HG03354 (cell line): ENCODE measurements around the gene BCL11B.

Experiments used
- ATAC-seq: cut with Tn5 transposase; IDR thresholded peaks from one replicate; pipeline ENCODE4 v1.9.1; 2021; ENCODE audit warnings: mild to moderate bottlenecking; ENCODE audit not compliant: unreplicated experiment, poor library complexity, severe bottlenecking

BCL11B gene

GRCh38 chr14:99270458-99271220 lies 1.4 kb downstream of the BCL11B start:
- no peak for ATAC-seq

- no peak for ATAC-seq
These were observed 2.9 kb downstream of the BCL11B start for GRCh38 chr14:99268810-99269707.

DNA sequence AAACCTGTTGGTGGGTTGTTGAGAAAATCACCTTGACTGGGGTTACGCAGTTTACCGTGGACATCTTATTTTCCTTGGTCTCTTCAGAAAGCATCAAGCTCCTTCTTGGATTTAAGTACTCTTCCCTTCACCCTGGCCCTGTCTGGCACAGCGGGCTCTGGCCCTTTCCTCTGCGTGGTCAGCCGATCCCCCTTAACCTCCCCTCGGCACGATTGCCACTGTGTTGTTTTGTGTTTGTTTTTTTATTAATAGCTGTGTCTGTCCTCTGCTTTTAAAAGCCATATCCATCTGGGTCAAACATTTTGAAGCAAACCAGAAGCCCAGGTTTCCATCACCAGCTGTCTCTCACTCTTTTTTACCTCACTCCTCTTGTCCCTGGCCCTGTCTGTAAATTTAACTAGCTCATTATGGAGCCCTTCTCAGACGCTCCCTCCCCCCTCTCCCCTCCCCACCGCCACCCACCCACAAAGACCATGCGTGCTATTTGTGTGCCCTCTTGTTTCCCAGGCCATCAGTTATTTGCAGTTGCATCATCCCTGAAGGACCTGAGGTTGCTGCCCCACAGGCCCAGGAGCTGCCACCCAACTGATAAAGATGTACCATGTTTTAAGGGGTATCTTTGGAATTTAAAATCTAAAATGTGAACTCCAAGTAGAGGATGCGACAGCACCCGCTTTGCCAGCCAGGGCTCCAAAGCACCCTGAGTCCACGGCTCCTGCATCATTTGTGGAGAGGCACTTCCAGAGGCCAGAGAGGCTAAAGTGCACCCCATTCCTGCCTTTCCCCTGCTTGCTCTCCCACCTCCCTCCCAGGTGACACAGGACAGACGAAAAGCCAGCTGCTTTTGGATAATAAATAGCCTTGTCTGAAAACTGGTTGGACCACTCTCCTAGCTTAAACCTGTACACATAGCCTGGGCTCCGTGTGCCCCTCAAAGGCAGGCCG lies 3.9 kb downstream of the BCL11B start:
- no peak for ATAC-seq

- no peak for ATAC-seq
These were observed 4.6 kb downstream of the BCL11B start for GRCh38 chr14:99267381-99267780.

DNA sequence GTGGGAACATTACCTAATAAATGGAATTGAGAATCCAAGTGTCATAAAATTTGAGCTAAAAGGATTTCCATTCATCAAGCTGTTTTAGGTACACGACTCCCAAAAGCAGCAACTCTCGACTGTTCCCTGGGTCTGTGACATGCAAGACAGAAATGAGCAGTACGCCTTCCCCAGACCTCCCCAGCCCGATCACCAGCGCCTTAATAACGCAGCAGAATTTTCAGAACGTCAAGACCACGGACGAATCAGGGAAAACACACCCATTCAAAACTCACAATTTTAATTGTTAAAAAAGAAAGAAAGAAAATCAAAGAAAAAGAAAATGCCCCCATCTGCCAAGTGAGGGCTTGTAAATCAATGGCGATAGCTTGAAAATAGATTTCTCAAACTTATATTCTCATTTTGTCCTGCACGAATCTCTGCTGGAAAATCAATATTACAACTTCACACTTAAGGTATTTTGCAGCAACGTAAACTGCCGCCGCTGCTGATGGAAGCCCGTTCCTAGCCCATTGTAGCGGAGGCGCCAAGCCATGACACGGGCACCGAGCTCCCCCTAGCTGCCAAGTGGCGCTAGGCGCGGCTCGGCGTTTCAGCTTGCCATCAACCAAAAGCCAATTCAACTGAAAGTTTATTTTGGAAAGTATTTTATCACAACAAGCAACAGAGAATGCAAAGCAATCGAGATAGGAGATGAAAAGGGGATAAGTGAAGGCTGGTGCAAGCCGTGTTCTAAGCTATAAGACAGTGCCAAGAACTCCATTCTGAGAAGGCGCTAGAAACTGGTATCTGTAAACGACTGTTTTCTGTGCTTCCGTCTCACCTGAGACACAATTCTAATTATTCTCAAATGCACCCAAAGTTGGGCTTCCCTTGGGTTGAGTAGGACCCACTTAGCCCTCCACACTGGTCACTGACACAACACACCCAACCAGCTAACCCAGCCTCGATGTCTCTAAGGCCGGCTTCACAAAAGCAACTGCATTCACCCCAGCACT lies 5.5 kb downstream of the BCL11B start:
- ATAC-seq = peak; percentile 83

GRCh38 chr14:99265571-99265970 lies 6.4 kb downstream of the BCL11B start:
- ATAC-seq = no peak

- no peak for ATAC-seq
These were observed 7.1 kb downstream of the BCL11B start for GRCh38 chr14:99264691-99265450.

DNA sequence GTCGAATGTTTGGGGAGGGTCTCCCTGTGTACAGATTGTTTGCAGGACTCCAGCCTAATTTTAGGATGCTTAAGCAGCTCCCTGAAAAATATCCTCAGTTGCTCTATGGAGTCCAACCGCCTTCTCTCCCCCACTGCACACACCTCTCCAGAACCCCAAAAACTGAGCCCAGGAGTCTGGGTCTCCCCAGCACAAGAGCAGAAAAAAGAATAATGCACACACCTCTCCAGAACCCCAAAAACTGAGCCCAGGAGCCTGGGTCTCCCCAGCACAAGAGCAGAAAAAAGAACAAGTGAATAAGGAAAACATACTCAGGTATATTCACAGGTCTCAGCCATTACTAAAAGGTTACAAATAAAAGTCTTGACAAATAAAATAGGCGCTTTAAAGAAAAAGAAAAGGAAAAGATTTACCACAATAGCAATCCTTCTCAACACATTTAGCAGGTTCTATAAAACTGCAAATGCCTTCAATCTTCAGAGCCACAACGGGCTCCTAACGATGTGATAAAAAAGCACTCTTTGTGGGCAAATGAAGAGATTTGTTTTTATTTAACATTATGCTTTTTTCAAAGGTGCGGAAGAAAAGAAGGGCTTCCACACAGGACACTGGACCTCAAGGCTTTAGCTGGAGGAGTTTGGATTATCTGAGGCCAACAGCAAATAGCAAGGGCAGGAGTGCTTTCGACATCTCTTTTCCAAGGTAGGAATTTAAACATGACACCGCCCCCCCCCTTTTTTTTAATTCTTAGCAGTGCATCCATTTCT lies 8.2 kb downstream of the BCL11B start:
- ATAC-seq = no peak

- ATAC-seq = no peak
These were observed 9.0 kb downstream of the BCL11B start for GRCh38 chr14:99262977-99263448.

DNA sequence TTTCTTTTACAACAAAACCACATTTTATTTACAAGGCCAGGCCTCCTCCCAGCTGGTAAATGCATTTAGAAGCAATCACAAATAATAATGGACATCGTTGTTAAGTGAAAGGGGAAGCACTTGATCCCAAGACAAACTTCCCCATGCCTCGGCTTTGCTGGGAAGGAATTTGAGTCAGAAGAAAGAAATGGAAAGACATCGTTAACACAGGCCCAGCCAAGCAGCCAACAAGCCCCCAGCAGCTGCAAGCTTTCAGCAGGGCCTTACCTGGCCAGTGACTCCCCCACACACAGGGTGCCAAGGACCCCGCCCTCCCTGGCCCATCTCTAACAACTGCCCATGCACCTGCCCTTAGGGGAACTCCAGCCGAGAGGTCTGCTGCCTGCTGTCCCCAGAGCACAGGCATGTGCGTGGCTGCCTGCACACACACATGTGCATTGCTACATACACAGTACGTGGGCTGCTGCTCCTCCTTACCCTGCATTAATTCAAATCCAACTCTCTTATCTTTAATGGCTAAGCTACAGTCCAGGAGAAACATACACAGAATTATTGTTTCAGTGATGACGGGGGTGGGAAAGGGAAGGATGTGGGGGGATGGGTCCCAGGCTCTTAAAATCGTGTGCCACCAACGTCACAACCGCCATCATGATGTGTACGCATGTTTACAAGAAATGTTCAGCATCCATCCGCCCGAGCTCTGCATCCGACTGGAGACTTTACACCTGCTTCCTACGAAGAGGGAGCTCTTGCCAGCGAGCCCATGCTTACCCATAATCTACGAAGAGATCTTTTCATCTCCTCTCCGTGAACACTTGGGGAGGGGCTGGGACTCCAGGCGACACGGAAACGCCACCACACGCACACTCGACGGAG lies 9.8 kb downstream of the BCL11B start:
- ATAC-seq = no peak

DNA sequence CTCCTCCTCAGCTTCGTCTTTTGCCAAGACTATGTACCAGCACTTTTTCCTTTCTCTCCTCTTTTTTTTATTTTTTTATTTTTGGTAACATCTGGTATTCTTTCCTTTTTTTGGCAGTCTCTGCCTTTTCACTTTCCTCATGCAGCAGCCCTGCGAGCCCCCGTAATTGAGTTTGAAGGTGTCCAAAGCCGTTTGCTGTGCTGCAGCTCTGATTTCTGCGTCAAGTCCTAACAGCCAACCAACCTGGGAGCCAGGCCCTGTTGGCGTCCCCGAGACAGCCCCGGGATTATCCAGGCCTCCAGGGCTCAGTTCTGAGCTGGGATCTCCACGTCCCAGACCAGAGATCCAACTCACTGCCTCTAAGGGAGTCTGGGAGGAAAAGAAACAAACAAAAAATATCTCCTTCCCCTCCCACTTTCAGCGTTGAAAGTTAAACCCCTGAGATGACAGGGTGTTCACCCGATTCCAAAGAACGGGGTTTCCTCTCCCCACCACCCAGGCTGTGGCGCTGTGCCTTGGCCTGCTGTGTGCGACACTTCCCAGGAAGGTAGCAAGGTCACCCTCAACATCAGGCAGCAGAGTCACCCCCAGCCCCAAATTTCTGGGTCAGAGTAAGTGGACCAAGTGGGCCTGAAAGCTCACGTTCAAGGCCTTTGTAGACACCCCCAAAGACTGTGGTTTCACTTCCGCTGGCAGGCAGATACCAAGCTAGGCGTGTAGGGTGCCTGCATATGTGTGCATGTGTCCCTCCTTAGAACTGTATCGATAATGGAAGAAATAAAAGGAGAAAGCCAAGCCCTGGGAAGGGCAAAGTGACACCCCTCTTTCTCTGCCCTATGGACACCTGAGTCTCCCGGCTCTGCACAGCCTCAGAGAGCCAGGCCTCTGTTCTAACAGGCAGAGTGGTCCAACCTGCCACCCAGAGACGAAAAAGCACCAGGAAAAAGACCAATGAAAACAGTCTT lies 11.1 kb downstream of the BCL11B start:
- no peak for ATAC-seq

DNA sequence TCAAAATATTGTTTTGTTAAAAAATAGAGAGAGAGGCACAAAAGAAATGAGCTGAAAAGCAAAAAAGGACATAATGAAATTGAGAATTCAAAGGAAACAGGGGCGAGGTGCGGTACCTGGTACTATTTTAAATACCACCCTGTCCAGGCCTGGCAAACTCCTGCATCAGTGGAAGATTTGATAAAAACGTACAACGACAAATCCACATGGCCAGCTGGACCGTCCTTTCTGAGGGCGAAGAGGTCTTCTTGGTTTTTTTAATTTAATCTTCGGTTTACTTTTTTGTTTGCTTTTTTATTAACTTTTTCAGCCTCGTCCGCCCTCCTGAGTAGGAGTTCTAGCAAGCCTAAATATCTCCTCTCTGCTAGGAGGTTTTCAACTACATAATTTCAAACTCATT lies 11.9 kb downstream of the BCL11B start:
- ATAC-seq = no peak

DNA sequence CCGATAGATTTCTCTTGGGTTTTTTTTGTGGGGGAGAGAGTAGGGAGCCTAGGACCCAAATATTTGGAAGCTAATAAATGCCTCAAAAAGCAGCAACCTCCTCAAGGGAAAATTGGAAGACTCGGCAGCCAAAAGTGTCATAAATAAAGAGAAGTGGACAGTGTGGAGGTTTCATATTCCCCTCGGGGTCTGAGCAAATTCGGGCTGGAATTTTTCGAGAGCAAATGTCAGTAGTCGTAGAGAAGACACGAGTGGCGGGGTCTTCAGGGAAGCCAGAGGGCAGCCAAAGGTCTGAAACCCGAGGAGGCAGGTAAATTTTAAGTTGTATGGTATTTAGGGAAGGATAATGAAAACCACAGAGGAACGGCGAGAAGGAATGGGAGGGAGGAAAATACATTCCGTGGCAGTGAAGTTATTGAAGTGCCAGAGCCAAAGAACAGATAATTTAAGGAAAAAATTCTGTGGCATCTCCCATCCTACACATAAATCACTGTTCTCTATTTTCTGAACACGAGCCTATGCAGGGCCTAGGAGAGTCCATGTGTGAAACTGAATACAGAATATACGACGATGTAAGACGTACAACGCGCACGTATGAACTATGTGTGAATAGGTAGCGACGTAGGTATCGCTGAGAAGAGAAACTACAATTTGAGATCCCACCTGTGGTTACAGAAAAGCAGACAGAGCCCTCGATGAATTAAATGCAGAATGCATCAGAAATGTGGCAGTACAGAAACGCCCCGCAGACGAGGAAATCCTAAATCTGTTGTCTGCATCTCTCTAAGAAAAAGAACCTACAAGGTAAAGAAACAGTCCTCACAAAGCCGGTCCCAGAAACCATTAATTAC lies 12.9 kb downstream of the BCL11B start:
- no peak for ATAC-seq

- no peak for ATAC-seq
These were observed 13.6 kb downstream of the BCL11B start for GRCh38 chr14:99258341-99258861.
